Parathyroid adenoma (tissue), 2 donors: ENCODE measurements around the gene FBLN5.

Source experiments
- H2AFZ ChIP-seq: fragments of 300-600 bp; sonication (generic); one replicate; pipeline ENCODE4 v1.7.0; 2017; ENCODE audit warnings: antibody characterized with exemption, mild to moderate bottlenecking
- H3K27ac ChIP-seq: fragments of 300-600 bp; sonication (generic); one replicate; pipeline ENCODE4 v1.7.0; 2017
- H3K27me3 ChIP-seq: fragments of 300-600 bp; sonication (generic); one replicate; pipeline ENCODE4 v1.7.0; 2017; ENCODE audit warnings: low read length; ENCODE audit not compliant: control insufficient read depth, insufficient read depth
- H3K36me3 ChIP-seq: fragments of 300-600 bp; sonication (generic); one replicate; pipeline ENCODE4 v1.7.0; 2017; ENCODE audit warnings: low read length; ENCODE audit not compliant: control insufficient read depth, insufficient read depth
- H3K4me1 ChIP-seq: fragments of 300-600 bp; sonication (generic); one replicate; pipeline ENCODE4 v1.7.0; 2017; ENCODE audit warnings: control low read depth
- H3K4me2 ChIP-seq: fragments of 300-600 bp; sonication (generic); one replicate; pipeline ENCODE4 v1.7.0; 2017; ENCODE audit warnings: low read length
- H3K4me3 ChIP-seq: fragments of 300-600 bp; sonication (generic); one replicate; pipeline ENCODE4 v1.7.0; 2017; ENCODE audit warnings: low read depth, low read length
- H3K79me2 ChIP-seq: fragments of 300-600 bp; sonication (generic); one replicate; pipeline ENCODE4 v1.7.0; 2017; ENCODE audit warnings: control low read depth
- H3K9ac ChIP-seq: fragments of 300-600 bp; sonication (generic); one replicate; pipeline ENCODE4 v1.7.0; 2017; ENCODE audit warnings: mild to moderate bottlenecking
- H3K9me3 ChIP-seq: fragments of 300-600 bp; sonication (generic); one replicate; pipeline ENCODE4 v1.7.0; 2017; ENCODE audit warnings: low read length; ENCODE audit not compliant: control insufficient read depth
- TF ChIP-seq, protein P1 (sequence below): fragments of 300-600 bp; sonication (generic); IDR thresholded peaks from one replicate; pipeline ENCODE4 v1.7.0; 2017; ENCODE audit warnings: antibody characterized with exemption, mild to moderate bottlenecking
- donor health status: primary hyperparathyroidism.

Gene FBLN5

DNA sequence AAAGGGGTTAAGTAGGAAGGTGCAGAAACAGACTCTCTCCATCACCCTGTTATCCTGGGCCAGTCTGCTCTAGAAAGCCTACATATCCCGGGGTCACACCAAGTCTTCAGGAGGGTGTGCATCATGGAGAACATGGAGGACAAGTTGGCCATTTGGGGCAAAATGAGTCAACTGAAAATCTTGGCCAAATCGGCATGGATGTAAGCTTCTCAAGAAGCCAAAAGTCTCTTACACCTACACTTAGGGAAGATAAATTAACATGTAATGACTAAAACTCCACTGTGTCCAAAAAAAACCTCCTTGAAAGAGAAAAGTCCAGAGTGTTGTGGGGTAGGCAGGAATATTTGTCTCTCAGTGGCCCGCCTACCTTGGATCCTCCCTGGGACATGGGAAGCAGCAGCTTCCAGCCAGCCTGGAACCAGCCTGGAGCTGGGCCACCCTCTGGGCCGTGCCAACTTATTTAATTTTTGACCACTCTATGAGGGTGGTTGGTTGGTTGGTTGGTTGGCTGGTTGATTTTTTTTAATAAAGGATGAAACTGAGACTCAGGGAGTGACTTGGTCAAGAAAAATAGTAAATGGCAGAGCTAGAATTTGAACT, 62.3 kb downstream of the FBLN5 start:
- Histone ChIP-seq H3K9me3 (no peaks in the 10 kb centered on the region), H3K4me1 (peaks cover 14% of the 10 kb centered on the region), H3K36me3 (no peaks in the 10 kb centered on the region), H3K4me2 (no peak overlapping the region), H3K4me3 (no peak overlapping the region), H2AFZ (no peak overlapping the region), H3K27ac (no peak overlapping the region), H3K27me3 (no peaks in the 10 kb centered on the region), H3K79me2 (no peaks in the 10 kb centered on the region), H3K9ac (no peak overlapping the region)
- TF ChIP-seq, protein P1, sequence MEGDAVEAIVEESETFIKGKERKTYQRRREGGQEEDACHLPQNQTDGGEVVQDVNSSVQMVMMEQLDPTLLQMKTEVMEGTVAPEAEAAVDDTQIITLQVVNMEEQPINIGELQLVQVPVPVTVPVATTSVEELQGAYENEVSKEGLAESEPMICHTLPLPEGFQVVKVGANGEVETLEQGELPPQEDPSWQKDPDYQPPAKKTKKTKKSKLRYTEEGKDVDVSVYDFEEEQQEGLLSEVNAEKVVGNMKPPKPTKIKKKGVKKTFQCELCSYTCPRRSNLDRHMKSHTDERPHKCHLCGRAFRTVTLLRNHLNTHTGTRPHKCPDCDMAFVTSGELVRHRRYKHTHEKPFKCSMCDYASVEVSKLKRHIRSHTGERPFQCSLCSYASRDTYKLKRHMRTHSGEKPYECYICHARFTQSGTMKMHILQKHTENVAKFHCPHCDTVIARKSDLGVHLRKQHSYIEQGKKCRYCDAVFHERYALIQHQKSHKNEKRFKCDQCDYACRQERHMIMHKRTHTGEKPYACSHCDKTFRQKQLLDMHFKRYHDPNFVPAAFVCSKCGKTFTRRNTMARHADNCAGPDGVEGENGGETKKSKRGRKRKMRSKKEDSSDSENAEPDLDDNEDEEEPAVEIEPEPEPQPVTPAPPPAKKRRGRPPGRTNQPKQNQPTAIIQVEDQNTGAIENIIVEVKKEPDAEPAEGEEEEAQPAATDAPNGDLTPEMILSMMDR = no peak

DNA sequence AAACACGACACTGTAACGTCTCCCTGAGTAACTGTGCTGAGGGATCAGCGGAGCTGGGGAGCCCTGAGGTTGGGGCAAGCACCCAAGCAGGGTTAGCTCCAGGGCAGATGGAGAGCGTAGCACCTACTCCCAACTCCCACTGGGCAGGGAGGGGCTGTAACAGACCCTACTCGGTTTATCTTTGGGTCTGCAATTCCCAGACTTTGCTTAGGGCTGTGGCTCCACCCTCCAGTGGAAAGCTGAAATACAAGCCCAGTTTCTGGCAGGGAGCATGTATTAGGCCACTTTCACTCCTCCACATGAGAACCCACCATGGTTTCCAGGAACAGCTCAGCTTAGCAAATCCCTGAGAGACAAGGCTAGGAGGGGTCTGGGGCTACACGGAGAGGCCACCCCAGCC, 62.8 kb downstream of the FBLN5 start:
- TF ChIP-seq, protein P1 = no peak
- Histone ChIP-seq H3K9me3 (no peaks in the 10 kb centered on the region), H3K4me1 (peaks cover 8% of the 10 kb centered on the region), H3K36me3 (no peaks in the 10 kb centered on the region), H3K27ac (no peak overlapping the region), H2AFZ (no peak overlapping the region), H3K4me3 (no peak overlapping the region), H3K27me3 (no peaks in the 10 kb centered on the region), H3K79me2 (no peaks in the 10 kb centered on the region), H3K4me2 (no peak overlapping the region), H3K9ac (no peak overlapping the region)

- no peaks in the 10 kb centered on the region for H3K4me1 ChIP-seq
- no peaks in the 10 kb centered on the region for H3K27me3 ChIP-seq
- H3K79me2 ChIP-seq = no peaks in the 10 kb centered on the region
- H3K4me3 ChIP-seq = no peak overlapping the region
- H3K4me2 ChIP-seq = no peak overlapping the region
- no peaks in the 10 kb centered on the region for H3K9me3 ChIP-seq
- no peaks in the 10 kb centered on the region for H3K36me3 ChIP-seq
- no peak overlapping the region for H3K9ac ChIP-seq
- TF ChIP-seq, protein P1 = no peak
- H2AFZ ChIP-seq = no peak overlapping the region
- H3K27ac ChIP-seq = no peak overlapping the region
Observed at GRCh38 chr14:91883753-91884152, 63.7 kb downstream of the FBLN5 start.

DNA sequence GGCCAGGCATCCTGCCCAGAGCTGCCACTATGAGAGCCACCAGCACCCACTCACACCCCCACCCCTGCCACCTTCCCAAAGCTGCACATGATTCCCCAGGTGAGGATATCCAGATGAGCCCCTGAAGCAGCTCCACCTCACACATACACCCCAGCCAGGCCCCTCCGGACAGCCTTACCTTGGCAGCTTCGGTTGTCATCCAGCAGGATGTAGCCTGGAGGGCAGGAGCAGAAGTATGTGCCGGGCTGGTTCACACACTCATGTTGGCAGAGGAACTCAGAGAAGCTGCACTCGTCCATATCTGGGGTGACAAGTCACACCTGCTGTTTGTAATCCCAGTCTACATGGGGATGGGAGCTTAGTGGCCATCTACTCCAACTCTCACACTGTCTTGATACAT, 64.7 kb downstream of the FBLN5 start:
- no peak overlapping the region for H3K9ac ChIP-seq
- no peak overlapping the region for H2AFZ ChIP-seq
- no peaks in the 10 kb centered on the region for H3K4me1 ChIP-seq
- TF ChIP-seq, protein P1 = no peak
- H3K27me3 ChIP-seq = no peaks in the 10 kb centered on the region
- no peaks in the 10 kb centered on the region for H3K9me3 ChIP-seq
- no peak overlapping the region for H3K4me2 ChIP-seq
- no peaks in the 10 kb centered on the region for H3K79me2 ChIP-seq
- no peak overlapping the region for H3K27ac ChIP-seq
- no peaks in the 10 kb centered on the region for H3K36me3 ChIP-seq
- no peak overlapping the region for H3K4me3 ChIP-seq

DNA sequence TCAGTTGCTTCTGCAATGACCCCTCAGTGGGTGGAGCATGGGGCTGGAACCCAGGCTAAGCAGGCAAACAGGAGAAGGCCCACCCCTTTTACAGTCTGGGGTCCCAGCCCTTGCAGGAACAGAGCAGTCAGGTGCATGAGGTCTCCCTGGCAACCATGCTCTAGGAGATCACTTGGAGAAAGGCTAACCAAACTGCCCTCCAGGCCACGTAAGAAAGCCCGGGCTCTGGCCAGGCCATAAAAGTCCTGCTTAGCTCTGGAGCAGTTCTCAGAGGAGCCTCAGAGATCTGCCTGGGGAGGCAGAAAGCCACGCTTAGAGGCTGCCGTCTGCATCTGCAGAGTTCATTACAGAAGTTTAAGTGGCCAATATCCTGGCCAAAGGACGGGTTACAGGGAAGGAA, 65.1 kb downstream of the FBLN5 start:
- Histone ChIP-seq H3K27ac (no peak overlapping the region), H2AFZ (no peak overlapping the region), H3K36me3 (no peaks in the 10 kb centered on the region), H3K27me3 (no peaks in the 10 kb centered on the region), H3K9me3 (no peaks in the 10 kb centered on the region), H3K4me3 (no peak overlapping the region), H3K4me2 (no peak overlapping the region), H3K9ac (no peak overlapping the region), H3K79me2 (no peaks in the 10 kb centered on the region), H3K4me1 (no peaks in the 10 kb centered on the region)
- TF ChIP-seq, protein P1 = no peak
